GM23248 (cell line): ENCODE measurements around the gene GRIN2C. TPM values are rescaled to one million over a fixed set of nuclear protein-coding genes. Genes with fewer than 3 reads are reported as not detected.

ENCODE experiments used
- DNase-seq: peaks from one replicate; pipeline ENCODE4 v3.0.0-alpha.2; 2015
- H2AFZ ChIP-seq: fragments of 200-600 bp; sonication (generic); 2 replicates; pipeline ENCODE4 v1.6.1; 2016; ENCODE audit warnings: antibody characterized with exemption
- H3F3A ChIP-seq: fragments of 200-600 bp; sonication (generic); 2 replicates; pipeline ENCODE4 v1.6.1; 2016; ENCODE audit warnings: mild to moderate bottlenecking, antibody characterized with exemption, mixed run types; ENCODE audit not compliant: insufficient read depth
- H3K27ac ChIP-seq: fragments of 200-600 bp; sonication (generic); 2 replicates; pipeline ENCODE4 v1.5.1; 2016; ENCODE audit warnings: mild to moderate bottlenecking
- H3K27me3 ChIP-seq: fragments of 200-600 bp; sonication (generic); replicated peaks from 2 replicates; pipeline ENCODE4 v1.6.1; 2016; ENCODE audit warnings: mild to moderate bottlenecking; ENCODE audit not compliant: insufficient read depth
- H3K36me3 ChIP-seq: fragments of 200-600 bp; sonication (generic); 2 replicates; pipeline ENCODE4 v1.6.1; 2016; ENCODE audit warnings: low read depth, mild to moderate bottlenecking
- H3K4me1 ChIP-seq: fragments of 200-600 bp; sonication (generic); 2 replicates; pipeline ENCODE4 v1.6.1; 2016; ENCODE audit warnings: mild to moderate bottlenecking; ENCODE audit not compliant: insufficient read depth
- H3K4me2 ChIP-seq: fragments of 200-600 bp; sonication (generic); one replicate; pipeline ENCODE4 v1.6.1; 2016; ENCODE audit warnings: mild to moderate bottlenecking; ENCODE audit not compliant: unreplicated experiment
- H3K4me3 ChIP-seq: fragments of 200-600 bp; sonication (generic); 2 replicates; pipeline ENCODE4 v1.5.1; 2016; ENCODE audit warnings: mild to moderate bottlenecking
- H3K79me2 ChIP-seq: fragments of 200-600 bp; sonication (generic); 2 replicates; pipeline ENCODE4 v1.6.1; 2016; ENCODE audit warnings: mild to moderate bottlenecking; ENCODE audit not compliant: insufficient read depth
- H3K9ac ChIP-seq: fragments of 200-600 bp; sonication (generic); 2 replicates; pipeline ENCODE4 v1.6.1; 2016; ENCODE audit warnings: mild to moderate bottlenecking
- H3K9me2 ChIP-seq: fragments of 200-600 bp; sonication (generic); 2 replicates; pipeline ENCODE4 v1.6.1; 2016; ENCODE audit warnings: mixed run types, mild to moderate bottlenecking, moderate library complexity; ENCODE audit not compliant: insufficient read depth
- H3K9me3 ChIP-seq: fragments of 200-600 bp; sonication (generic); one replicate; pipeline ENCODE4 v1.6.1; 2017; ENCODE audit warnings: low read depth
- H4K20me1 ChIP-seq: fragments of 200-600 bp; sonication (generic); 2 replicates; pipeline ENCODE4 v1.6.0; 2016; ENCODE audit not compliant: insufficient read depth
- EZH2 ChIP-seq: fragments of 200-600 bp; sonication (generic); IDR thresholded peaks from 2 replicates; pipeline ENCODE4 v1.6.1; 2018; ENCODE audit warnings: antibody characterized with exemption, mild to moderate bottlenecking; ENCODE audit not compliant: insufficient read depth, poor library complexity, severe bottlenecking
- EZH2phosphoT487 ChIP-seq: fragments of 200-600 bp; sonication (generic); IDR thresholded peaks from 2 replicates; pipeline ENCODE4 v1.6.1; 2018; ENCODE audit warnings: antibody characterized with exemption, moderate library complexity, mild to moderate bottlenecking, low read depth; ENCODE audit not compliant: insufficient read depth
- WGBS, 2 experiments: methylation state at CpG; one replicate each; pipeline ENCODE4 v1.1.6; 2015 to 2017; ENCODE audit warnings: low lambda C conversion rate in 2 of 2, low coverage in 1 of 2; ENCODE audit errors: missing lambda C conversion rate in 2 of 2; 5-methylcytosine and 5-hydroxymethylcytosine counted together
- in situ Hi-C: fragments of 300-500 bp; cut with MboI; formaldehyde crosslinking; loops from 2 replicates; pipeline ENCODE4 v1.15.0; 2020
- polyA plus RNA-seq: library from polyadenylated mRNA; unstranded; fragments of >200 nt; fragmentation: Nextera tagmentation; extraction: Ambion mirVana; gene quantifications from 2 replicates; pipeline ENCODE4 v1.2.1, GENCODE V29; 2016
- total RNA-seq: library from RNA; depleted of rRNA; stranded (reverse); fragments of >200 nt; shearing (Covaris generic); gene quantifications from 2 replicates; pipeline ENCODE4 v1.2.3, GENCODE V29; 2014

GRIN2C gene
- total and polyA plus RNA-seq, 2 experiments from 2014 or later, result not detected

DNA sequence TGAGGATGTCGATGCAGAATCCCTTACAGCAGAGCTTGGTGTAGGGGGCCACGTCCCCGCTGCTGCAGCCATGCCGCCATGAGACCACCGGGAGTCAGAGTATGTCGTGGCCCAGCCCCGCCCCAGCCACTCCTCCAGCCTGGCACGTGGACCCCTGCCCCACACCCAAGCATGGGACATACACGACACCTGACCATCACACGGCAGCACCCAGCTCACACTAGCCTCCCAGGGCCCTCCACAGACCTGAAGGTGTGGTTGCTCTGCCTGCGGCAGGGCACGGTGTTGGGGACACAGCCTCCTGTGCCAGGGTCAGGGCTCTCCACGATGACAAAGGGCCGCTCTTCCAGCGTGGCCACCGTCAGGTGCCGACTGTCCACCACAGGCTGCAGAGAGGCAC, 9.4 kb downstream of the GRIN2C start:
- WGBS, 2 experiments, result 68 to 71% methylated on average over 16 to 17 of the region's 17 CpGs
- no peak overlapping the region for H3K4me2 ChIP-seq
- peaks cover 44% of the 10 kb centered on the region for H3K27me3 ChIP-seq
- no peak for DNase-seq
- H3K4me1 ChIP-seq, result no peaks in the 10 kb centered on the region
- H2AFZ ChIP-seq, result no peak overlapping the region
- TF ChIP-seq EZH2, result no peak
- TF ChIP-seq EZH2phosphoT487, result no peak
- H3K4me3 ChIP-seq, result no peak overlapping the region
- no peaks in the 10 kb centered on the region for H3K79me2 ChIP-seq
- H3K9me3 ChIP-seq, result no peaks in the 10 kb centered on the region
- H3F3A ChIP-seq, result no peaks in the 10 kb centered on the region
- no peak overlapping the region for H3K9ac ChIP-seq
- no peaks in the 10 kb centered on the region for H3K9me2 ChIP-seq
- H3K27ac ChIP-seq, result no peak overlapping the region
- in situ Hi-C loops, result no loop called here
- no peaks in the 10 kb centered on the region for H3K36me3 ChIP-seq
- no peaks in the 10 kb centered on the region for H4K20me1 ChIP-seq

DNA sequence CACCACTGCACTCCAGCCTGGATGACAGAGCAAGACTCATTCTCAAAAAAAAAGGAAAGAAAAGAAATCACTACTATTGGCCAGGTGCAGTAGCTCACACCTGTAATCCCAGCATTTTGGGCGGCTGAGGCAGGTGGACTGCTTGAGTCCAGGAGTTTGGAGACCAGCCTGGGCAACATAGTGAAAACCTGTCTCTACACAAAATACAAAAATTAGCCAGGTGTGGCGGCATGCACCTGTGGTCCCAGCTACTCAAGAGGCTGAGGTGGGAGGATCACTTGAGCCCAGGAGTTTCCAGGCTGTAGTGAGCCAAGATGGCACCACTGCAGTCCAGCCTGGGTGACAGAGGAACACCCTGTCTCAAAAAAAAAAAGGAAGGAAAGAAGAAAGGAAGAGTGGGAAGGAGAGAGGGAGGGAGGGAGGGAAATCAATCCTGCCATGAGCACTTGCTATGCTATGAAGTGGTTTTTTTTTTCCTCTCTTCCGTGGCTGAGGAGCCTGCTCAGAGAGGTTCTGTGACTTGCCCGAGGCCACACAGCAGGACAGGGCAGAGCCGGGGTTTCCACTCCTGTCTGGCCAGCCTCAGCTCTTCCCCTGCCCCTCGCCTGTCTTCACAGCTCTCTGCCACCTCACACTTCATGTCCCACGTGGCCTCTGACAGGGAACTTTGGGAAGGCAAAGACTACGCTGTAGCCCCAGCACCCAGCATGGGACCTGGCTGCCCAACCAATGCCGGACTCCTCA, 10.9 kb downstream of the GRIN2C start:
- no peaks in the 10 kb centered on the region for H3F3A ChIP-seq
- no peak for DNase-seq
- H2AFZ ChIP-seq, result no peak overlapping the region
- no peaks in the 10 kb centered on the region for H3K4me1 ChIP-seq
- 47 to 55% methylated on average over 8 to 9 of the region's 9 CpGs for WGBS, 2 experiments
- no peak for TF ChIP-seq EZH2phosphoT487
- TF ChIP-seq EZH2, result no peak
- no peaks in the 10 kb centered on the region for H3K36me3 ChIP-seq
- no peak overlapping the region for H3K4me2 ChIP-seq
- H3K4me3 ChIP-seq, result no peak overlapping the region
- no peaks in the 10 kb centered on the region for H4K20me1 ChIP-seq
- in situ Hi-C loops, result no loop called here
- peaks cover 31% of the 10 kb centered on the region for H3K27me3 ChIP-seq
- no peak overlapping the region for H3K9ac ChIP-seq
- H3K9me2 ChIP-seq, result no peaks in the 10 kb centered on the region
- H3K27ac ChIP-seq, result no peak overlapping the region
- H3K9me3 ChIP-seq, result no peaks in the 10 kb centered on the region
- no peaks in the 10 kb centered on the region for H3K79me2 ChIP-seq

DNA sequence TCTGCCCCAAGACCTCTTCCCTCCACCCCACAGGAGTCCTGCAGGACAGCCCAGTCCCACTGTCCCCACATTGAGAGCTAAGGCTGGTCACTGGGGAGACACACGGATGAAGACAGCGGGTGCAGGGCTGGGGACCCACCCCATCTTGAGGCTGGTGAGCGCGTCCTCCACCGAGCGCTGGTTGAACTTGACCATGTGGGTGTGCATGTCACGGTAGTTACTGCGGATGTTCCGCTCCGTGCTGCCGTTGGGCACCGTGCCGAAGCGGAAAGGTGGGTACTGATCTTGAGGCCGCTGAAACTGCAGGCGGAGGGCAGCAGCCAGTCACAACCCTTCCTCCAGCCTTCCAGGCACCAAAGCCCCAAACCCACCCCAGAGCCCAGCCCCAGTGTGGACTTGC, 13.1 kb downstream of the GRIN2C start:
- H3F3A ChIP-seq, result no peaks in the 10 kb centered on the region
- H3K27me3 ChIP-seq, result peaks cover 10% of the 10 kb centered on the region
- TF ChIP-seq EZH2phosphoT487, result no peak
- no peak for TF ChIP-seq EZH2
- no peak for DNase-seq
- H3K4me3 ChIP-seq, result no peak overlapping the region
- H3K4me1 ChIP-seq, result no peaks in the 10 kb centered on the region
- no peak overlapping the region for H3K4me2 ChIP-seq
- H3K9me2 ChIP-seq, result no peaks in the 10 kb centered on the region
- no peaks in the 10 kb centered on the region for H3K9me3 ChIP-seq
- in situ Hi-C loops, result no loop called here
- no peak overlapping the region for H2AFZ ChIP-seq
- H3K27ac ChIP-seq, result no peak overlapping the region
- H3K36me3 ChIP-seq, result no peaks in the 10 kb centered on the region
- H4K20me1 ChIP-seq, result no peaks in the 10 kb centered on the region
- no peak overlapping the region for H3K9ac ChIP-seq
- no peaks in the 10 kb centered on the region for H3K79me2 ChIP-seq
- WGBS, 2 experiments, result 90 to 96% methylated on average over 11 to 16 of the region's 16 CpGs

DNA sequence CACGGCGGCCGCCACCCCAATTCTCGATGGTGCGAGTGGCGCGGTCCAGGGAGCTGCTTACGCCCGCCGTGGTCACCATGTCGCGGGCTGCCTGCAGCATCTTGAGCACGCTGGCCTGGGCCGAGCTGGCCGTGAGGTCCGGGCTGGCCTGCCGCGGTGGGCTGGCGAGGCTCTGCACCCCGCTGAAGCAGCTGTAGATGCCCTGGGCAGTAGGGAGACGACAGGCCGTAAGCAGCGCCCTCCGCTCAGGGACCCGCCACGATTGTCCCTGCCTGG, 16.4 kb downstream of the GRIN2C start:
- H3K79me2 ChIP-seq, result no peaks in the 10 kb centered on the region
- H2AFZ ChIP-seq, result no peak overlapping the region
- DNase-seq, result no peak
- no peaks in the 10 kb centered on the region for H3K9me3 ChIP-seq
- in situ Hi-C loops, result no loop called here
- no peak overlapping the region for H3K9ac ChIP-seq
- no peaks in the 10 kb centered on the region for H4K20me1 ChIP-seq
- no peak overlapping the region for H3K27ac ChIP-seq
- TF ChIP-seq EZH2phosphoT487 (no peak), EZH2 (no peak)
- H3K27me3 ChIP-seq, result no peaks in the 10 kb centered on the region
- 32 to 47% methylated on average over 18 to 24 of the region's 26 CpGs for WGBS, 2 experiments
- no peaks in the 10 kb centered on the region for H3K36me3 ChIP-seq
- H3F3A ChIP-seq, result no peaks in the 10 kb centered on the region
- no peaks in the 10 kb centered on the region for H3K9me2 ChIP-seq
- H3K4me2 ChIP-seq, result no peak overlapping the region
- H3K4me1 ChIP-seq, result peaks cover 6% of the 10 kb centered on the region
- H3K4me3 ChIP-seq, result no peak overlapping the region
